ENCODE results near the gene TBCEL. TPM values are rescaled to one million over a fixed set of nuclear protein-coding genes. Genes with fewer than 3 reads are reported as not detected.
A peak's percentile ranks its signal among the peaks of the same experiment; 100 is the strongest.
"Not testable (repeated sequence)": the region's sequence is repeated elsewhere in the genome, so short reads cannot be mapped to it uniquely, and the experiment has no call there.

The TBCEL gene
- total RNA-seq, 1 donor from 2014 or later, result 11.1 TPM

DNA sequence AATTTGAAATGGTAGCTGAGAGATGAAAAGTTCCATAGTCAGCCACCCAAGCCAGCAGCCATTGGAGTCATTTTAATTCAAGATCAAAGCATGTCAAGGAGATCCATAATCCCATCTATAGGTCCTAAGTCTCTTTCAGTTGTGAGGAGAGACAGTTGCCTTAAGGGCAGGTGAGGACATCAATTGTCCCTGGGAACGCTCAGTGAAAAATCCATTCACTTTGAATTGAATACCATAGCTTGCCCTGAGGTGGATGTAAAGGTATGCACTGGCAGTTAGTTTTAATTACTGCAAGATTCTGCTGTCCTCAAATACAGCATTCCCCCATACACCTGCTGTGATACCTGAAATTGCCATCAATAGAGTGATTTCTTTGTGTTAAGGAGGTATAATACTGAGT is 25.3 kb upstream of the TBCEL start:
- Mint-ChIP-seq H3K4me3 (no peak overlapping the region), H3K4me1 (ENCODE audit: low read depth) (peaks cover 10% of the 10 kb centered on the region), H3K36me3 (ENCODE audit: low read depth) (no peaks in the 10 kb centered on the region), H3K27me3 (ENCODE audit: insufficient read depth) (peaks cover 24% of the 10 kb centered on the region), H3K9me3 (no peaks in the 10 kb centered on the region), H3K27ac (no peak overlapping the region)
- intact Hi-C loops (cut with micrococcal nuclease), result no loop called here
- no peak for DNase-seq (ENCODE audit: low spot score)

DNA sequence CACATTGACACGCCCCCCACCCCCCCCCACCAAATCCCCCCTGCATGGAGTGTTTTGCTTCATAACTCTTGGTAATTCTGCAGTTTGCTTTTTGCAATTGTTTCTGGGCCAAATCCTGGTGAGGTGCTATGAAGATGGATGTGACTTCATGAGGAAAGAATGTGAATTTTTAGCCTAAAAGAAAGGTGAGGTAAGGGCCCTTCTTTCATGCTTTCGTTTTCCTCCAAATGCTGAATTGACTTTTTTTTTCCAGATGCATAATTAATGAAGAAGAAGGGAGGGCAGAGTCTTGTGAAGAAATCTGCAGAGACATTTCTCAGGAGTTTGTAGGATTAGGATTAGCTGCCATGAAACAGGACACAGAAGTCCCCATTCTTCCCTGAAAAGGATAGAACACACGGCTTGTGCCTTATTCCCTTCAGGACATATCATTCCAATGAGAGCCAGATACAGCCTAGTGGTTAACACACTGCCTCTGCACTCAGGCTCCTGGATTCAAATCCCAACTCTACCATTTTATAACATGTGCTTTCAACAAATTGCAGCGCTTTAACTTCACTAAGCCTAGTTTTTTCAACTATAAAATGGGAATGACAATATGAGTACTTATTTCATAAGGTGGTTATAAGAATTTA is 19.6 kb upstream of the TBCEL start:
- no peaks in the 10 kb centered on the region for H3K36me3 Mint-ChIP-seq (ENCODE audit: low read depth)
- H3K4me1 Mint-ChIP-seq (ENCODE audit: low read depth), result no peaks in the 10 kb centered on the region
- DNase-seq (ENCODE audit: low spot score), result no peak
- H3K9me3 Mint-ChIP-seq, result peaks cover 19% of the 10 kb centered on the region
- H3K27ac Mint-ChIP-seq, result no peak overlapping the region
- H3K27me3 Mint-ChIP-seq (ENCODE audit: insufficient read depth), result peaks cover 22% of the 10 kb centered on the region
- H3K4me3 Mint-ChIP-seq, result no peak overlapping the region
- intact Hi-C loops (cut with micrococcal nuclease), result no loop called here

DNA sequence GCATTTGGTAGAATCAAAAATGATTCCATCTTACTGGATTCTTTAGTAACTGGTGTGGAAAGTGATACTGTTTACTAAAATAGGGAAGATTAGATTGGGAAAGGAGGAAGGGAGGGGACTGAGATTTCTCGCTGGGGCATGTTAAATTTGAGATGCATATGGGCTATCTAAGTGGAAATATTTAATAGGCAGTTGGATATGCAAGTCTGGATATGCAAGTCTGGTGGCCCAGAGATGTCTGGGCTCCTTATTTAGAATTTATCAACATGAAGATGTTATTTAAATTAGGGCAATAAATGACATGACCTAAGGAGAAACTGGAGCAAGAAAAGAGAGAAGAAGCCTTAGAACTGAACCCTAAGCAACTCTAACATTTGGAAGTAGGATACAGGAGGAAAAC is 17.0 kb upstream of the TBCEL start:
- Mint-ChIP-seq H3K27me3 (ENCODE audit: insufficient read depth) (peaks cover 20% of the 10 kb centered on the region), H3K36me3 (ENCODE audit: low read depth) (no peaks in the 10 kb centered on the region), H3K9me3 (peaks cover 19% of the 10 kb centered on the region), H3K4me3 (no peak overlapping the region), H3K4me1 (ENCODE audit: low read depth) (no peaks in the 10 kb centered on the region), H3K27ac (no peak overlapping the region)
- intact Hi-C loops (cut with micrococcal nuclease), result no loop called here
- DNase-seq (ENCODE audit: low spot score), result no peak

DNA sequence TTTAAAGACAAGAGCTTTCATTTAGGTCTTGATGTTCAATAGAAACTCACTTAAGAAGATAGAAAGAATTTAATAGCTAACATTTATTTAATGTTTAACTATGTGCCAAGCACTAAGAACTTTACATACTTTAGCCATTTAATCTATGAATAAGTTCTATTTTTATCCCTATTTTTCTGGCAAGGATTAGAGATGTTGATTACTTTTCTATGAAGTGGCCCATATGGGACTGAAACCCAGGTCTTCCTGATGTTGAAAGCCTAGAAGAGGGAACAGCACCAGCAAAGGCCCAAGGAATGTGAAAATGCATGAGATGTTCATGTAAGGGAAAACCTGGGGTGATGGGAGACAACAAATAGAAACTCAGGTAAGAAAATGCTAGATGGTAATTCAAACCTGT is 15.4 kb upstream of the TBCEL start:
- Mint-ChIP-seq H3K27ac (no peak overlapping the region), H3K4me3 (no peak overlapping the region), H3K27me3 (ENCODE audit: insufficient read depth) (peaks cover 20% of the 10 kb centered on the region), H3K36me3 (ENCODE audit: low read depth) (no peaks in the 10 kb centered on the region), H3K9me3 (peaks cover 19% of the 10 kb centered on the region), H3K4me1 (ENCODE audit: low read depth) (no peaks in the 10 kb centered on the region)
- intact Hi-C loops (cut with micrococcal nuclease), result no loop called here
- no peak for DNase-seq (ENCODE audit: low spot score)

DNA sequence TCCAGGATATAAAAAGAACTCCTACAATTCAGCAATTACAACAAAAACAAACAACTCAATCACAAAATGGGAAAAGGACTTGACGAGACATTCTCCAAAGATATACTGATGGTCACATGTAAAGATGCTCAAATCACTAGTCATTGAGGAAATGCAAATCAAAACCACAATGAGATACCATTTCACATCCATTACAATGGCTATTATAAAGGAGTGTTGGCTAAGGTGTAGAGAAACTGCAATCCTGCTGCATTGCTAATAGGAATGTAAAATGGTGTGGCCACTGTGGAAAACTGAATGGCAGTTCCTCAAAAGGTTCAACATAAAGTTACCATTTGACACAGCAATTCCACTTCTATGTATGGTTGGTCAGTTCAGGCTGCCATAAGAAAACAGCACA is 11.8 kb upstream of the TBCEL start:
- H3K27ac Mint-ChIP-seq, result no peak overlapping the region
- peaks cover 21% of the 10 kb centered on the region for H3K27me3 Mint-ChIP-seq (ENCODE audit: insufficient read depth)
- no peak overlapping the region for H3K4me3 Mint-ChIP-seq
- H3K9me3 Mint-ChIP-seq, result peaks cover 6% of the 10 kb centered on the region
- no peaks in the 10 kb centered on the region for H3K4me1 Mint-ChIP-seq (ENCODE audit: low read depth)
- DNase-seq (ENCODE audit: low spot score), result no peak
- H3K36me3 Mint-ChIP-seq (ENCODE audit: low read depth), result no peaks in the 10 kb centered on the region
- intact Hi-C loops (cut with micrococcal nuclease), result no loop called here

DNA sequence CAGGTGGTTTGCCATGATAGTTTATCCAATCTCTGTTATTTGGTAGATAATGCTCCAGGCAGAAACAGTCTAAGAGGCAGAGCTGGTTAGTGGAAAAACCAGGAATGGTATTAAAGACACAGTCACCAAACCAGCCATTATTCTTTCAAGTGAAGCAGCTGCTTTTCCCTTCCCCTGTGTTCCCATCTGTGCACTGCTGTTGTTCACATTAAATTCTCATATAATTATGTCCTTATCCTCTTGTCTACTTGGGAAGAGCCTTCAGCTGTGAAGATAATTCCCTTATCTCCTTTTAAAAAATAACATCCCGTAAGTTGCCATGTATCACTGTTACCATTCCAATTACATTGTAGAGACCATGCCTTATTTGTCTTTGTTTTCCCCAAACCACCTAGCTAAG is 5.2 kb upstream of the TBCEL start:
- no peak for DNase-seq (ENCODE audit: low spot score)
- intact Hi-C loops (cut with micrococcal nuclease), result no loop called here
- Mint-ChIP-seq H3K27ac (no peak overlapping the region), H3K4me3 (no peak overlapping the region), H3K27me3 (ENCODE audit: insufficient read depth) (peaks cover 23% of the 10 kb centered on the region), H3K36me3 (ENCODE audit: low read depth) (peaks cover 2% of the 10 kb centered on the region), H3K4me1 (ENCODE audit: low read depth) (peaks cover 6% of the 10 kb centered on the region), H3K9me3 (no peaks in the 10 kb centered on the region)

DNA sequence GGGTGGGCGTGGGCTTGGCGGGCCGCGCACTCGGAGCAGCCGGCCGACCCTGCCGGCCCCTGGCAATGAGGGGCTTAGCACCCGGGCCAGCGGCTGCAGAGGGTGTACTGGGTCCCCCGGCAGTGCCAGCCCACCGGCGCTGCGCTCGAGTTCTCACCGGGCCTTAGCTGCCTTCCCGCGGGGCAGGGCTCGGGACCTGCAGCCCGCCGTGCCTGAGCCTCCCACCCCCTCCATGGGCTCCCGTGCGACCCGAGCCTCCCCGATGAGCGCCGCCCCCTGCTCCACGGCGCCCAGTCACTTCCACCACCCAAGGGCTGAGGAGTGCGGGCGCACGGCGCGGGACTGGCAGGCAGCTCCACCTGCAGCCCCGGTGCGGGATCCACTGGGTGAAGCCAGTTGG is 2.2 kb upstream of the TBCEL start:
- not testable (repeated sequence) for DNase-seq (ENCODE audit: low spot score); H3K27ac Mint-ChIP-seq; H3K4me3 Mint-ChIP-seq; H3K9me3 Mint-ChIP-seq; H3K36me3 Mint-ChIP-seq (ENCODE audit: low read depth)
- Mint-ChIP-seq H3K27me3 (ENCODE audit: insufficient read depth) (peaks cover 19% of the 10 kb centered on the region), H3K4me1 (ENCODE audit: low read depth) (peaks cover 24% of the 10 kb centered on the region)
- intact Hi-C loops (cut with micrococcal nuclease), result loop anchor here (5.0 kb wide), 1 partner anchor 34 kb away; no protein-coding TSS in a partner anchor

DNA sequence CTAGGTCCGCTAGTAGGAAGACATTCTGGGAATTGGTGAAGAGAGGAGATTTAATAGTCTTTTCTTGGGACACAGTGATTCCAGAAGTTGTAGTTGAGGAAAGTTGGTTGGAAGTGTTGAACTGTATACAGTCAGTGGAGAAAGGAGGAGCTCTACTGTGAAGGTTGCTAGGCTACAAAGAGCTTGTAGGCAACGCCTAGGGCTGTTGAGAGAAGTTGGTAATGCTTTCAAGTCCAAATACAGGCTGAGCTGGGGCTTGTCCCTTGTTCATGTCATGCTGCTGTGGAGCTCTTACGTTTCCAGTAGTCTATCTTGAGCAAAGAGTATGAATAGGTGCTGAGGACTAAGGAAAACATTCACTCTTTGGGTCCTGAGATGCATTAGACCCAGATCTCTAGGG is 1.1 kb downstream of the TBCEL start:
- intact Hi-C loops (cut with micrococcal nuclease), result loop anchor here (1.0 to 5.0 kb wide), 3 partner anchors 11 to 267 kb away; partner anchors contain the start of gene SC5D

DNA sequence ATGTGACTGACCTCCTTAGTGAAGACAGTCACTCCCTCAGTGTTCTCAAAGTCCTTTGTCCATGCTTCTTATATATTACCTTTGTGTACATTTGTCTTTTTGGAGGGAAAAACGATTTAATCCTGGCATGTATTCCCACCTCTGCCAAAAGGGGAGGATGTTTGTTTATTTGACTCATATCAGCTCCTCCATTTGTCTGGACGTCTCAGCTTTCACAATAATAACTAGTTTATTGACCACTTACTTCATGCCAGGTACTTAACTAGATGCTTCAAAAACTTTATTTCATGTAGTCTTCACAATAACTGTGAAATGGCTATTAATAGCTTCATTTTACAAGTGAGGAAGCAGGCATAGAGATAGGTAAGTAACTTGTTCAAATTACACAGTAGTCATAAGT is 5.3 kb downstream of the TBCEL start:
- no peak overlapping the region for H3K4me3 Mint-ChIP-seq
- H3K36me3 Mint-ChIP-seq (ENCODE audit: low read depth), result peaks cover 9% of the 10 kb centered on the region
- no peak for DNase-seq (ENCODE audit: low spot score)
- intact Hi-C loops (cut with micrococcal nuclease), result loop anchor here (5.0 kb wide), 1 partner anchor 263 kb away; the partner anchor contains the start of gene SC5D
- no peaks in the 10 kb centered on the region for H3K9me3 Mint-ChIP-seq
- peaks cover 31% of the 10 kb centered on the region for H3K4me1 Mint-ChIP-seq (ENCODE audit: low read depth)
- H3K27me3 Mint-ChIP-seq (ENCODE audit: insufficient read depth), result peaks cover 2% of the 10 kb centered on the region
- no peak overlapping the region for H3K27ac Mint-ChIP-seq

More for the DNA sequence above, 1.1 kb downstream of the TBCEL start:
- peak overlapping the region; percentile 86 for H3K27ac Mint-ChIP-seq
- no peaks in the 10 kb centered on the region for H3K9me3 Mint-ChIP-seq
- H3K4me1 Mint-ChIP-seq (ENCODE audit: low read depth), result peaks cover 28% of the 10 kb centered on the region
- peak overlapping the region; percentile 89 for H3K4me3 Mint-ChIP-seq
- DNase-seq (ENCODE audit: low spot score), result no peak
- H3K27me3 Mint-ChIP-seq (ENCODE audit: insufficient read depth), result peaks cover 7% of the 10 kb centered on the region
- peaks cover 4% of the 10 kb centered on the region for H3K36me3 Mint-ChIP-seq (ENCODE audit: low read depth)

DNA sequence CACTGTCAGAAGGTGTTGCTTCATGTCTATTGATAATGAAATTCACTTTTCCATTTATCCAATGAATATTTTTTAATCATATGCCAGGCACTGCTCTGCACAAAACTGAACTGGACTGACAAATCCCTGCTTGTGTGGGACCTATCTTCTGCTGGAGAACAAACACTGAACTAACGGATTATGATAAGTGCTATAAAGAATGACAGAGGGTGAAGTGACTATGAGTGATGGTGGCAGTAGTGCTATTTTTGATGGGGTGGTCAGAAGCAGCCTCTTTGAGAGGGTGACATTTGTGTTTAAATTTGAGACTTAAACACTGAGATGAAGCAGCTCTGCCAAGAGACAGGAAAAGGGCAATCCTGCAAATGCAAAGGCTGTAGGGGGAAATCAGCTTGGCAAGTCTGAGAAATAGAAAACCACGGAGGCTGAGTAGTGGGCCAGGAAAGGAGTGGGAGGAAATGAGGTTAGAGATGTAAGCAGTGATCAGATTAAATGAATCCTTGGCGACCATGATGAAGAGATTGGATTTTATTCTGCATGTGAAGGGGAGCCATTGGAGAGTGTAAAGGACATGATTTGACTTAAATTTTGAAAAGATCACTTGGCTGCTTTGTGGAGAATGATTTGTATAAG is 6.0 kb downstream of the TBCEL start:
- peaks cover 26% of the 10 kb centered on the region for H3K4me1 Mint-ChIP-seq (ENCODE audit: low read depth)
- no peak overlapping the region for H3K4me3 Mint-ChIP-seq
- peaks cover 9% of the 10 kb centered on the region for H3K36me3 Mint-ChIP-seq (ENCODE audit: low read depth)
- DNase-seq (ENCODE audit: low spot score), result no peak
- H3K27me3 Mint-ChIP-seq (ENCODE audit: insufficient read depth), result peaks cover 2% of the 10 kb centered on the region
- no peak overlapping the region for H3K27ac Mint-ChIP-seq
- intact Hi-C loops (cut with micrococcal nuclease), result loop anchor here (5.0 to 10.0 kb wide), 4 partner anchors 82 to 685 kb away; partner anchors contain the start of gene SC5D
- no peaks in the 10 kb centered on the region for H3K9me3 Mint-ChIP-seq

DNA sequence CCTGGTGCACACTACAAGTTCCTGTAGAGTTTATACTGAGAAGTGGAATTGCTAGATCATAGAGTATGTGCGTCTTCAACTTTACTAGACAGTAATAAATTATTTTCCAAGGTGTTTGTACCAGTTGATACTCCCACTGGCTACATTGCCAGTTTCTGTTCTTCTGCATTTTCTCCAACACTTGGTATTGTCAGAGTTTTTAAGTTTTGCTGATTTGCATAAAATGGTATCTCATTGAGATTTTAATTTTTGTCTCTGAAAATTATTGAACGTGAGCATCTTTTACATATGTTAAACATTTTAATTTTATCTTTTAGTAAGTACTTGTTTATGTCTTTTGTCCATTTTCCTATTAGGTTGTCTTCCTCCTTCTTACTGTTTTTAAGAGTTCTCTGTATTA is 7.3 kb downstream of the TBCEL start:
- Mint-ChIP-seq H3K4me3 (no peak overlapping the region), H3K9me3 (no peaks in the 10 kb centered on the region), H3K4me1 (ENCODE audit: low read depth) (peaks cover 29% of the 10 kb centered on the region), H3K27ac (no peak overlapping the region), H3K36me3 (ENCODE audit: low read depth) (peaks cover 9% of the 10 kb centered on the region), H3K27me3 (ENCODE audit: insufficient read depth) (peaks cover 2% of the 10 kb centered on the region)
- intact Hi-C loops (cut with micrococcal nuclease), result loop anchor here (5.0 to 10.0 kb wide), 3 partner anchors 81 to 686 kb away; no protein-coding TSS in a partner anchor
- DNase-seq (ENCODE audit: low spot score), result no peak

DNA sequence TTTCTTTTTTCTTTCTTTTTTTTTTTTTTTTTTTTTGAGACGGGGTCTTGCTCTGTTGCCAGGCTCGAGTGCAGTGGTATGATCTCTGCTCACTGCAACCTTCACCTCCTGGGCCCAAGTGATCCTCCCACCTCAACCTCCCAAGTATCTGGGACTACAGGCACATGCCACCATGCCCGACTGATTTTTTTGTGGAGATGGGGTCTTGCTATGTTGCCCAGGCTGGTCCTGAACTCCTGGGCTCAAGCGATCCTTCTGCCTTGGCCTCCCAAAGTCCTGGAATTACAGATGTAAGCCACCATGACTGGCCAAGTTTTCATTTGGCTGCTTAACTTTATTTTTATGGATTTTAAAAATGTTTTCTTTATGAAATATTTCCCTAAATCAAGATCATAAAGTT is 7.7 kb downstream of the TBCEL start:
- intact Hi-C loops (cut with micrococcal nuclease), result loop anchor here (5.0 to 10.0 kb wide), 3 partner anchors 81 to 687 kb away; no protein-coding TSS in a partner anchor
- H3K4me3 Mint-ChIP-seq; DNase-seq (ENCODE audit: low spot score); H3K27ac Mint-ChIP-seq; H3K36me3 Mint-ChIP-seq (ENCODE audit: low read depth); H3K27me3 Mint-ChIP-seq (ENCODE audit: insufficient read depth); H3K9me3 Mint-ChIP-seq: not testable (repeated sequence)
- H3K4me1 Mint-ChIP-seq (ENCODE audit: low read depth), result peaks cover 33% of the 10 kb centered on the region

DNA sequence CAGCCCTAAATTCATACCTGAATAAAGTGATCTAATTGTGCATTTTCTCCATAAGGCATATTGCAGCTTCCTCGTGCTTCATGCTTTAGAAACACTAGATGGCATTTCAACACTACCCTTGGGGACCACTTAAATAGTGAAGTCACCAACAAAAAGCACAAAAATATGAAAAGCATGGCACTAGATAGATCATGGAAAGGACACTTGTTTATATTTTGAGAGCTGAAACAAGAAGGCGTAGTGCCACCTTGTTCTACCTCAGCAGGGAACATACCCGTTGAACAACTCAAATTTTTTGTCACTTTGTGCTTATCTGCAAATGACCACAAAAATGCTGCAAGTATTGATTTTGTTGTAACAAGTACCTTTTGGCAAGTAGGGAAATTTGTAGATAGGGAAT is 8.6 kb downstream of the TBCEL start:
- H3K9me3 Mint-ChIP-seq, result no peaks in the 10 kb centered on the region
- peaks cover 39% of the 10 kb centered on the region for H3K4me1 Mint-ChIP-seq (ENCODE audit: low read depth)
- no peak for DNase-seq (ENCODE audit: low spot score)
- peaks cover 8% of the 10 kb centered on the region for H3K36me3 Mint-ChIP-seq (ENCODE audit: low read depth)
- H3K27me3 Mint-ChIP-seq (ENCODE audit: insufficient read depth), result peaks cover 2% of the 10 kb centered on the region
- no peak overlapping the region for H3K4me3 Mint-ChIP-seq
- H3K27ac Mint-ChIP-seq, result no peak overlapping the region
- intact Hi-C loops (cut with micrococcal nuclease), result loop anchor here (5.0 to 10.0 kb wide), 3 partner anchors 80 to 688 kb away; no protein-coding TSS in a partner anchor
